Trophoblast cell (in vitro differentiated cells and primary cell): ENCODE data around the gene CHCHD4.
A peak's percentile ranks its signal among the peaks of the same experiment; 100 is the strongest.
"Not testable (repeated sequence)": the region's sequence is repeated elsewhere in the genome, so short reads cannot be mapped to it uniquely, and the experiment has no call there.

Source experiments
- DNase-seq, 2 donors: peaks; one replicate each; pipeline ENCODE4 v3.0.0-alpha.2; 2016
- H2AFZ ChIP-seq: 2 replicates; pipeline ENCODE4 v1.6.1; 2013; ENCODE audit warnings: low read length, moderate library complexity, mild to moderate bottlenecking; ENCODE audit not compliant: insufficient read depth, poor library complexity
- H2AK5ac ChIP-seq: 2 replicates; pipeline ENCODE4 v1.6.1; 2013; ENCODE audit warnings: mild to moderate bottlenecking, low read length
- H2BK120ac ChIP-seq: 2 replicates; pipeline ENCODE4 v1.6.1; 2013; ENCODE audit warnings: low read length, mild to moderate bottlenecking, moderate library complexity; ENCODE audit not compliant: insufficient read depth, poor library complexity
- H2BK12ac ChIP-seq: 2 replicates; pipeline ENCODE4 v1.6.1; 2013; ENCODE audit warnings: mild to moderate bottlenecking, low read length, moderate library complexity
- H2BK5ac ChIP-seq: 2 replicates; pipeline ENCODE4 v1.6.1; 2013; ENCODE audit warnings: low read length, low read depth, moderate library complexity, mild to moderate bottlenecking; ENCODE audit not compliant: poor library complexity
- H3K14ac ChIP-seq: 2 replicates; pipeline ENCODE4 v1.6.1; 2013; ENCODE audit warnings: mild to moderate bottlenecking, low read length
- H3K18ac ChIP-seq: 2 replicates; pipeline ENCODE4 v1.6.1; 2013; ENCODE audit warnings: mild to moderate bottlenecking, low read length
- H3K23ac ChIP-seq: 2 replicates; pipeline ENCODE4 v1.6.1; 2013; ENCODE audit warnings: low read length
- H3K27ac ChIP-seq: 2 replicates; pipeline ENCODE4 v1.5.1; 2013; ENCODE audit warnings: low read depth, mild to moderate bottlenecking, inconsistent platforms, low read length, moderate library complexity
- H3K27me3 ChIP-seq: 2 replicates; pipeline ENCODE4 v1.6.1; 2013; ENCODE audit warnings: inconsistent platforms, mild to moderate bottlenecking, low read length, moderate library complexity; ENCODE audit not compliant: insufficient read depth
- H3K36me3 ChIP-seq, 2 experiments: 1 replicate in 1 of 2; 2 replicates in 1 of 2; pipeline ENCODE4 v1.6.1; 2013; ENCODE audit warnings: low read length in 2 of 2, mild to moderate bottlenecking in 2 of 2, moderate library complexity in 1 of 2; ENCODE audit not compliant: insufficient read depth in 2 of 2, control insufficient read depth in 1 of 2
- H3K4ac ChIP-seq: 2 replicates; pipeline ENCODE4 v1.6.1; 2013; ENCODE audit warnings: low read depth, mild to moderate bottlenecking, low read length, moderate library complexity
- H3K4me1 ChIP-seq, 2 experiments: 1 replicate in 1 of 2; 2 replicates in 1 of 2; pipeline ENCODE4 v1.6.1; 2013; ENCODE audit warnings: low read length in 2 of 2, mild to moderate bottlenecking in 2 of 2, moderate library complexity in 1 of 2; ENCODE audit not compliant: insufficient read depth in 2 of 2, control insufficient read depth in 1 of 2
- H3K4me2 ChIP-seq: 2 replicates; pipeline ENCODE4 v1.6.1; 2013; ENCODE audit warnings: inconsistent platforms, mild to moderate bottlenecking, low read length, moderate library complexity
- H3K4me3 ChIP-seq: 2 replicates; pipeline ENCODE4 v1.5.1; 2013; ENCODE audit warnings: mild to moderate bottlenecking, low read depth, low read length, inconsistent platforms
- H3K79me1 ChIP-seq: one replicate; pipeline ENCODE4 v1.6.1; 2013; ENCODE audit warnings: low read length
- H3K79me2 ChIP-seq: 2 replicates; pipeline ENCODE4 v1.6.1; 2013; ENCODE audit warnings: low read length, mild to moderate bottlenecking; ENCODE audit not compliant: control insufficient read depth, insufficient read depth, poor library complexity
- H3K9ac ChIP-seq: 2 replicates; pipeline ENCODE4 v1.6.1; 2013; ENCODE audit warnings: mild to moderate bottlenecking, low read length
- H3K9me3 ChIP-seq: 2 replicates; pipeline ENCODE4 v1.6.1; 2013; ENCODE audit warnings: low read depth, mild to moderate bottlenecking, control low read depth, inconsistent platforms, low read length; ENCODE audit not compliant: insufficient read depth
- H4K12ac ChIP-seq: 2 replicates; pipeline ENCODE4 v1.6.1; 2013; ENCODE audit warnings: low read depth, mild to moderate bottlenecking, low read length, moderate library complexity
- H4K8ac ChIP-seq: 2 replicates; pipeline ENCODE4 v1.6.1; 2013; ENCODE audit warnings: low read depth, mild to moderate bottlenecking, low read length, moderate library complexity
- H4K91ac ChIP-seq: one replicate; pipeline ENCODE4 v1.6.1; 2013; ENCODE audit warnings: low read depth, mild to moderate bottlenecking, low read length, moderate library complexity
- WGBS: extraction: QIAGEN DNeasy Blood & Tissue Kit; methylation state at CpG from one replicate; pipeline ENCODE4 v1.1.7; 2013; ENCODE audit warnings: missing lambda C conversion rate; ENCODE audit not compliant: insufficient read length, insufficient coverage; ENCODE audit errors: extremely low coverage; 5-methylcytosine and 5-hydroxymethylcytosine counted together

Gene CHCHD4

DNA sequence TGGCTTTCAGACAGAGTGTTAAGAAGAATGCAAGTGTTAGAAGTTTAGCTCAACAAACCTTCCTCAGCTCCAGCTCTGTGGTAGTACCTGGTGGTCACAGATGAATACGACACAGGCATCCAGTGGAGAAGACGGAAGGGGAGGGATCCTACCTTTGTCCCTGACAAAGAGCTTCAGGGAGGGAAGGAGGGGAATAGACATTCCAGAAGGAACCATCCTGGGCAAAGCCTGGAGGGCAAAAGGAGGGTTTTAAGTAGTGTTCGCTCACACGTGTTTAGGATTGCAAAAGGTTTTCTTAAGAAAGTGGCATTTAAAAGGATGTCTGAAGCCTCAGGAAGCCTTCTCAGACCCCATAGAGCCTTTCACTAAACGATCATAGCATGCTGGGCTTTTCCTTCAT, 2.8 kb downstream of the CHCHD4 start:
- H2AK5ac ChIP-seq = no peak overlapping the region
- H4K91ac ChIP-seq = no peak overlapping the region
- H3K27me3 ChIP-seq = no peaks in the 10 kb centered on the region
- H3K9me3 ChIP-seq = no peaks in the 10 kb centered on the region
- peaks cover 13% of the 10 kb centered on the region for H3K79me1 ChIP-seq
- no peak overlapping the region for H3K4me2 ChIP-seq
- H3K36me3 ChIP-seq = peaks cover 4 to 6% of the 10 kb centered on the region in 2 experiments
- H2BK120ac ChIP-seq = no peak overlapping the region
- no peak overlapping the region for H2BK5ac ChIP-seq
- peaks cover 15 to 21% of the 10 kb centered on the region in 2 experiments for H3K4me1 ChIP-seq
- H3K79me2 ChIP-seq = peaks cover 10% of the 10 kb centered on the region
- H2BK12ac ChIP-seq = no peak overlapping the region
- no peak overlapping the region for H3K4ac ChIP-seq
- DNase-seq = no peak
- no peak overlapping the region for H3K23ac ChIP-seq
- no peak overlapping the region for H4K8ac ChIP-seq
- no peak overlapping the region for H3K4me3 ChIP-seq
- H3K14ac ChIP-seq = no peak overlapping the region
- no peak overlapping the region for H4K12ac ChIP-seq
- no peak overlapping the region for H3K18ac ChIP-seq
- no CpG with 5 or more reads among the region's 5 CpGs for WGBS
- H3K27ac ChIP-seq = no peak overlapping the region
- H3K9ac ChIP-seq = no peak overlapping the region
- H2AFZ ChIP-seq = no peak overlapping the region

GRCh38 chr3:14120921-14121448, 3.7 kb downstream of the CHCHD4 start:
- not testable (repeated sequence) for H3K4me3 ChIP-seq, H3K9ac ChIP-seq, H3K27ac ChIP-seq, H3K14ac ChIP-seq, H4K8ac ChIP-seq, H3K79me2 ChIP-seq, H3K18ac ChIP-seq, H3K4ac ChIP-seq, H3K36me3 ChIP-seq, H2BK12ac ChIP-seq, H3K27me3 ChIP-seq, DNase-seq, H2AFZ ChIP-seq, H3K9me3 ChIP-seq, H4K91ac ChIP-seq, H4K12ac ChIP-seq, H2BK120ac ChIP-seq, H3K23ac ChIP-seq, H2BK5ac ChIP-seq, H2AK5ac ChIP-seq, H3K4me2 ChIP-seq
- WGBS = no CpG with 5 or more reads among the region's 2 CpGs
- Histone ChIP-seq H3K79me1 (peaks cover 13% of the 10 kb centered on the region), H3K4me1 (peaks cover 10 to 17% of the 10 kb centered on the region in 2 experiments)

DNA sequence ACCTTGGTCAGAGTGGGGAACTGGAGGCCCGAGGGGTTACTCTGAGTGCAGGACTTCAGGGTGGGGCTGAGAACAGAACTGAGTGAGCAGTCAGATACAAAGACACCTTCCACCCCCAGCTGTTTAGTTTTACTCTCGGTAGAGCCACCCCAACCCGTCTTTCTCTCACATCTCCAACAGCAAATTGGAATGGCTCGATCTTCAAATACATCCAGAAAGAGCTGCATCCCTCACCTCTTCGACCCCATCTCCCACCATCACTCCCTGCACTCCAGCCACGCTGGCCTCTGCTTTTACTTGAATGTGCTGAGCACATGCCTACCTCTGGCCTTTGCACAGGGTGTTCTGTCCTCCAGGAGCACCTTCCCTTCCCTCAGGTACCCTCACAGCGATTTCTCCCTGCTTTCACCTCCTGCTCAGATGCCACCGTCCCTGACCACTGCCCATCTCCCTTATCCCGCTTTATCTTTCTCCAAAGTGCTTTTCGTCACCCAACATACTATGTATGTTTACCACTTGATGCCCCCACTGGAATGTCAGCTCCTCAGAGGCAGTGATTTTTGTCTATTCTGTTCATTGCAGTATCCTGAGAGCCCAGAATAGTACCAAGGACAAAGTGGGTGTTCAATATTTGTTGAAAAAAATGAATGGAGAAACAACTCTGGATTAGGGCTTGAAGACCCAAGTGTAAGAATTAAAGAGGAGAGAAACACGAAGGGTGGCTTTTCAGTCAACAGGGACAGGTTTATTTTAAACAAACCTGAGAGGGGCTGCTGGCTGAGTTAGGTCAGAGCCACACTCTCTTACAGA, 4.4 kb downstream of the CHCHD4 start:
- Histone ChIP-seq H3K9ac (no peak overlapping the region), H2BK5ac (no peak overlapping the region), H3K18ac (no peak overlapping the region), H3K4me3 (no peak overlapping the region), H4K12ac (no peak overlapping the region), H3K4ac (no peak overlapping the region), H3K4me2 (no peak overlapping the region), H3K27me3 (no peaks in the 10 kb centered on the region), H3K36me3 (peaks cover 6 to 12% of the 10 kb centered on the region in 2 experiments), H3K4me1 (peaks cover 7 to 13% of the 10 kb centered on the region in 2 experiments), H4K8ac (no peak overlapping the region), H3K79me2 (peaks cover 8% of the 10 kb centered on the region), H2BK120ac (no peak overlapping the region), H3K23ac (no peak overlapping the region), H2AK5ac (no peak overlapping the region), H3K9me3 (no peaks in the 10 kb centered on the region), H4K91ac (no peak overlapping the region), H2BK12ac (no peak overlapping the region), H3K79me1 (peaks cover 12% of the 10 kb centered on the region), H2AFZ (no peak overlapping the region), H3K27ac (no peak overlapping the region), H3K14ac (no peak overlapping the region)
- DNase-seq = no peak
- WGBS = no CpG with 5 or more reads among the region's 11 CpGs

- Histone ChIP-seq H3K79me2 (peaks cover 4% of the 10 kb centered on the region), H3K36me3 (peaks cover 6 to 12% of the 10 kb centered on the region in 2 experiments), H3K4me3 (no peak overlapping the region), H4K12ac (no peak overlapping the region), H3K9ac (no peak overlapping the region), H3K79me1 (peaks cover 7% of the 10 kb centered on the region), H4K91ac (no peak overlapping the region), H3K14ac (no peak overlapping the region), H3K4me2 (no peak overlapping the region), H2AFZ (no peak overlapping the region), H2BK5ac (no peak overlapping the region), H3K4me1 (peaks cover 7 to 13% of the 10 kb centered on the region in 2 experiments), H2AK5ac (no peak overlapping the region), H3K9me3 (no peaks in the 10 kb centered on the region), H3K4ac (no peak overlapping the region), H3K27ac (no peak overlapping the region), H3K27me3 (no peaks in the 10 kb centered on the region), H2BK12ac (no peak overlapping the region), H4K8ac (no peak overlapping the region), H2BK120ac (no peak overlapping the region), H3K23ac (no peak overlapping the region), H3K18ac (no peak overlapping the region)
- WGBS = no CpG with 5 or more reads among the region's 2 CpGs
- DNase-seq = peak in 1 of 2 donors; percentile 27
These were observed 5.0 kb downstream of the CHCHD4 start for GRCh38 chr3:14119651-14120050.
